Endothelial cell of umbilical vein (primary cell): Measurements from ENCODE around the gene SPTLC2.

Experiments used
- EZH2 ChIP-seq: IDR thresholded peaks from 2 replicates; pipeline ENCODE4 v1.6.1; 2012; ENCODE audit warnings: borderline replicate concordance, low read depth, mild to moderate bottlenecking, moderate library complexity, low read length, inconsistent platforms; ENCODE audit not compliant: severe bottlenecking
- JUN ChIP-seq: IDR thresholded peaks from 2 replicates; pipeline ENCODE4 v1.6.1; 2011; ENCODE audit warnings: borderline replicate concordance, low read depth; ENCODE audit not compliant: insufficient read length, insufficient read depth
- POLR2A ChIP-seq: IDR thresholded peaks from 2 replicates; pipeline ENCODE4 v1.6.1; 2012; ENCODE audit warnings: low read depth, mild to moderate bottlenecking, control low read depth, low read length
- POLR2AphosphoS5 ChIP-seq: IDR thresholded peaks from 2 replicates; pipeline ENCODE4 v1.6.1; 2012; ENCODE audit warnings: low read depth, mild to moderate bottlenecking, control low read depth, low read length, moderate library complexity; ENCODE audit not compliant: insufficient read depth
- TF ChIP-seq, protein P1 (sequence below), 2 donors: IDR thresholded peaks; 1 replicate in 1 of 2; 2 replicates in 1 of 2; pipeline ENCODE4 v1.5.1; 2011; ENCODE audit warnings: low read length in 2 of 2, mild to moderate bottlenecking in 2 of 2, moderate library complexity in 2 of 2, control low read depth in 1 of 2, inconsistent platforms in 1 of 2, low read depth in 1 of 2; ENCODE audit not compliant: insufficient read depth in 1 of 2; ENCODE audit errors: extremely low read depth in 1 of 2

GRCh38 chr14:77649326-77649725 lies 32.9 kb upstream of the SPTLC2 start:
- TF ChIP-seq, protein P1, sequence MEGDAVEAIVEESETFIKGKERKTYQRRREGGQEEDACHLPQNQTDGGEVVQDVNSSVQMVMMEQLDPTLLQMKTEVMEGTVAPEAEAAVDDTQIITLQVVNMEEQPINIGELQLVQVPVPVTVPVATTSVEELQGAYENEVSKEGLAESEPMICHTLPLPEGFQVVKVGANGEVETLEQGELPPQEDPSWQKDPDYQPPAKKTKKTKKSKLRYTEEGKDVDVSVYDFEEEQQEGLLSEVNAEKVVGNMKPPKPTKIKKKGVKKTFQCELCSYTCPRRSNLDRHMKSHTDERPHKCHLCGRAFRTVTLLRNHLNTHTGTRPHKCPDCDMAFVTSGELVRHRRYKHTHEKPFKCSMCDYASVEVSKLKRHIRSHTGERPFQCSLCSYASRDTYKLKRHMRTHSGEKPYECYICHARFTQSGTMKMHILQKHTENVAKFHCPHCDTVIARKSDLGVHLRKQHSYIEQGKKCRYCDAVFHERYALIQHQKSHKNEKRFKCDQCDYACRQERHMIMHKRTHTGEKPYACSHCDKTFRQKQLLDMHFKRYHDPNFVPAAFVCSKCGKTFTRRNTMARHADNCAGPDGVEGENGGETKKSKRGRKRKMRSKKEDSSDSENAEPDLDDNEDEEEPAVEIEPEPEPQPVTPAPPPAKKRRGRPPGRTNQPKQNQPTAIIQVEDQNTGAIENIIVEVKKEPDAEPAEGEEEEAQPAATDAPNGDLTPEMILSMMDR (IDR thresholded peaks at IDR 0.05; ENCODE audit: extremely low read depth in 1 of 2, insufficient read depth in 1 of 2, low read depth in 1 of 2, low read length in 2 of 2): no peak
- TF ChIP-seq EZH2 (no peak), POLR2A (no peak), JUN (no peak), POLR2AphosphoS5 (no peak)
